IMR-90 (cell line): Measurements from ENCODE around the gene TTC3. TPM values are rescaled to one million over a fixed set of nuclear protein-coding genes. Genes with fewer than 3 reads are reported as not detected.

ENCODE experiments used
- ATAC-seq: fragments of 200-7000 bp; cut with Tn5 transposase; 2 replicates; pipeline ENCODE4 v1.9.1; 2020; ENCODE audit warnings: low read depth, mild to moderate bottlenecking, moderate library complexity
- BruUV-seq: library from RNA; stranded (reverse); fragments of 400-500 nt; replicated peaks from 2 replicates; lab custom pipeline; 2021; lab: Mats Ljungman, UMichigan
- CTCF ChIA-PET: fragments of 300-600 bp; formaldehyde crosslinking; extraction: SDS; loops from one replicate; lab custom pipeline; 2021; ENCODE audit warnings: antibody characterized with exemption; lab: Yijun Ruan, JAX
- POLR2A ChIA-PET: fragments of 300-600 bp; sonication (Branson Sonifier 250); formaldehyde crosslinking; loops from one replicate; lab custom pipeline; 2022; ENCODE audit warnings: antibody characterized with exemption; ENCODE audit not compliant: unreplicated experiment; lab: Charles Lee
- DNase-seq: peaks from one replicate; pipeline ENCODE4 v3.0.0; 2013
- H2AFZ ChIP-seq: replicated peaks from 2 replicates; pipeline ENCODE3; 2013; ENCODE audit warnings: low read length, mild to moderate bottlenecking; ENCODE audit not compliant: poor library complexity
- H2AK5ac ChIP-seq: 2 replicates; pipeline ENCODE4 v1.6.1; 2013; ENCODE audit warnings: low read depth, low read length, inconsistent platforms
- H2AK9ac ChIP-seq: replicated peaks from 2 replicates; pipeline ENCODE3; 2013; ENCODE audit warnings: mild to moderate bottlenecking, low read depth, low read length, moderate library complexity; ENCODE audit not compliant: poor library complexity
- H2BK120ac ChIP-seq: 2 replicates; pipeline ENCODE4 v1.6.1; 2013; ENCODE audit warnings: low read depth, low read length, inconsistent platforms
- H2BK15ac ChIP-seq: 3 replicates; pipeline ENCODE4 v1.6.1; 2013; ENCODE audit warnings: low read depth, low read length, inconsistent platforms
- H2BK20ac ChIP-seq: 2 replicates; pipeline ENCODE4 v1.6.1; 2013; ENCODE audit warnings: low read depth, mild to moderate bottlenecking, inconsistent platforms, low read length, moderate library complexity
- H2BK5ac ChIP-seq: 2 replicates; pipeline ENCODE4 v1.6.1; 2013; ENCODE audit warnings: mild to moderate bottlenecking, low read depth, low read length, inconsistent platforms; ENCODE audit not compliant: poor library complexity, severe bottlenecking
- H3K14ac ChIP-seq: replicated peaks from 2 replicates; pipeline ENCODE4 v1.6.1; 2013; ENCODE audit warnings: low read depth, low read length, inconsistent platforms
- H3K18ac ChIP-seq: 2 replicates; pipeline ENCODE4 v1.6.1; 2013; ENCODE audit warnings: low read depth, low read length, control low read depth
- H3K23ac ChIP-seq: 2 replicates; pipeline ENCODE4 v1.6.1; 2013; ENCODE audit warnings: low read depth, low read length, inconsistent platforms
- H3K27ac ChIP-seq: 2 replicates; pipeline ENCODE4 v1.5.1; 2013; ENCODE audit warnings: mild to moderate bottlenecking, control low read depth, low read length; ENCODE audit not compliant: insufficient read depth
- H3K27me3 ChIP-seq: 2 replicates; pipeline ENCODE4 v1.6.1; 2013; ENCODE audit warnings: low read length; ENCODE audit not compliant: control insufficient read depth, insufficient read depth
- H3K36me3 ChIP-seq: 2 replicates; pipeline ENCODE4 v1.6.1; 2013; ENCODE audit warnings: low read length, mixed read lengths; ENCODE audit not compliant: control insufficient read depth, insufficient read depth
- H3K4ac ChIP-seq: 2 replicates; pipeline ENCODE4 v1.6.1; 2013; ENCODE audit warnings: low read depth, low read length, inconsistent platforms
- H3K4me1 ChIP-seq: 2 replicates; pipeline ENCODE4 v1.6.1; 2013; ENCODE audit warnings: low read length, mixed read lengths; ENCODE audit not compliant: control insufficient read depth, insufficient read depth
- H3K4me2 ChIP-seq: 2 replicates; pipeline ENCODE4 v1.6.1; 2013; ENCODE audit warnings: low read depth, mild to moderate bottlenecking, control low read depth, low read length, moderate library complexity
- H3K4me3 ChIP-seq: 2 replicates; pipeline ENCODE4 v1.5.1; 2013; ENCODE audit warnings: low read depth, mild to moderate bottlenecking, control low read depth, low read length, moderate library complexity; ENCODE audit not compliant: insufficient read depth
- H3K56ac ChIP-seq: 2 replicates; pipeline ENCODE4 v1.6.1; 2013; ENCODE audit warnings: low read length, inconsistent platforms; ENCODE audit not compliant: insufficient read depth; ENCODE audit errors: extremely low read depth
- H3K79me1 ChIP-seq, 2 experiments: 2 replicates each; pipeline ENCODE4 v1.6.1; 2013; ENCODE audit warnings: low read length in 2 of 2, inconsistent platforms in 1 of 2, low read depth in 1 of 2
- H3K9ac ChIP-seq: 2 replicates; pipeline ENCODE4 v1.6.1; 2013; ENCODE audit warnings: low read depth, low read length, control low read depth
- H3K9me1 ChIP-seq: 2 replicates; pipeline ENCODE4 v1.6.1; 2013; ENCODE audit warnings: low read length, inconsistent platforms; ENCODE audit not compliant: insufficient read depth
- H3K9me3 ChIP-seq: 2 replicates; pipeline ENCODE4 v1.6.1; 2013; ENCODE audit warnings: low read length; ENCODE audit not compliant: control insufficient read depth, insufficient read depth
- H4K20me1 ChIP-seq: 2 replicates; pipeline ENCODE4 v1.6.1; 2013; ENCODE audit warnings: low read length, inconsistent platforms; ENCODE audit not compliant: insufficient read depth
- H4K5ac ChIP-seq: 2 replicates; pipeline ENCODE4 v1.6.1; 2013; ENCODE audit warnings: mild to moderate bottlenecking, low read depth, low read length, control low read depth
- H4K8ac ChIP-seq, 2 experiments: 2 replicates each; pipeline ENCODE4 v1.6.1; 2013; ENCODE audit warnings: low read depth in 2 of 2, low read length in 2 of 2, control low read depth in 1 of 2, inconsistent platforms in 1 of 2
- H4K91ac ChIP-seq: 2 replicates; pipeline ENCODE4 v1.6.1; 2013; ENCODE audit warnings: low read depth, low read length, inconsistent platforms; ENCODE audit not compliant: insufficient read depth
- BHLHE40 ChIP-seq: fragments of 150-350 bp; IDR thresholded peaks from 2 replicates; pipeline ENCODE4 v1.6.1; 2016; ENCODE audit warnings: mild to moderate bottlenecking, low read depth, low read length
- CEBPB ChIP-seq: IDR thresholded peaks from 2 replicates; pipeline ENCODE4 v1.6.1; 2012; ENCODE audit warnings: low read depth, low read length, improper control_type of control experiment
- CHD1 ChIP-seq: IDR thresholded peaks from 2 replicates; pipeline ENCODE4 v1.6.1; 2012; ENCODE audit warnings: low read depth, low read length, improper control_type of control experiment
- FOS ChIP-seq: fragments of 150-350 bp; IDR thresholded peaks from 2 replicates; pipeline ENCODE4 v1.6.1; 2016; ENCODE audit warnings: low read depth, low read length
- MAFK ChIP-seq: IDR thresholded peaks from 2 replicates; pipeline ENCODE4 v1.6.1; 2012; ENCODE audit warnings: low read depth, low read length, improper control_type of control experiment
- MAZ ChIP-seq: IDR thresholded peaks from 2 replicates; pipeline ENCODE4 v1.6.1; 2012; ENCODE audit warnings: low read depth, mild to moderate bottlenecking, low read length, improper control_type of control experiment, moderate library complexity, borderline replicate concordance
- MXI1 ChIP-seq: IDR thresholded peaks from 2 replicates; pipeline ENCODE4 v1.6.1; 2012; ENCODE audit warnings: low read depth, mild to moderate bottlenecking, low read length, moderate library complexity, borderline replicate concordance
- POLR2A ChIP-seq: IDR thresholded peaks from 2 replicates; pipeline ENCODE4 v1.6.1; 2012; ENCODE audit warnings: mild to moderate bottlenecking, low read depth, low read length
- RAD21 ChIP-seq: IDR thresholded peaks from 2 replicates; pipeline ENCODE4 v1.6.1; 2012; ENCODE audit warnings: low read length, improper control_type of control experiment
- RCOR1 ChIP-seq: IDR thresholded peaks from 2 replicates; pipeline ENCODE4 v1.6.1; 2012; ENCODE audit warnings: mild to moderate bottlenecking, low read length, improper control_type of control experiment; ENCODE audit not compliant: insufficient replicate concordance
- RFX5 ChIP-seq: IDR thresholded peaks from 2 replicates; pipeline ENCODE4 v1.8.0; 2012; ENCODE audit warnings: low read depth, mild to moderate bottlenecking, low read length, moderate library complexity
- SMC3 ChIP-seq: fragments of 150-350 bp; IDR thresholded peaks from 2 replicates; pipeline ENCODE4 v1.6.1; 2016; ENCODE audit warnings: low read depth, mild to moderate bottlenecking, antibody characterized with exemption, low read length, moderate library complexity
- WGBS, 2 experiments: methylation state at CpG; one replicate each; pipeline versions ENCODE4 v1.1.5 to v1.1.7; 2013; ENCODE audit warnings: missing lambda C conversion rate in 2 of 2; ENCODE audit not compliant: insufficient read length in 1 of 2; ENCODE audit errors: extremely low coverage in 2 of 2; 5-methylcytosine and 5-hydroxymethylcytosine counted together
- dilution Hi-C: fragments of 300-500 bp; cut with HindIII; formaldehyde crosslinking; loops from one replicate; pipeline ENCODE4 v1.14.3; 2018; ENCODE audit warnings: low sequenced_read_pairs; ENCODE audit not compliant: unreplicated experiment
- in situ Hi-C: fragments of 300-500 bp; cut with MboI; formaldehyde crosslinking; loops from 3 replicates; pipeline ENCODE4 v1.14.3; 2019; ENCODE audit warnings: low sequenced_read_pairs, inconsistent platforms, mixed read lengths
- intact Hi-C: fragments of 100-400 bp; cut with micrococcal nuclease; formaldehyde crosslinking; loops from 2 replicates; pipeline ENCODE4 v1.10.0; 2022
- polyA plus RNA-seq, 3 experiments: library from polyadenylated mRNA; depleted of rRNA; stranded (reverse); fragments of >200 nt; gene quantifications; 2 replicates each; pipeline ENCODE4 v1.2.3, GENCODE V29; 2012; ENCODE audit warnings: low replicate concordance in 1 of 3
- total RNA-seq: library from RNA; depleted of rRNA; stranded (reverse); fragments of >200 nt; gene quantifications from 2 replicates; pipeline ENCODE4 v1.2.3, GENCODE V29; 2012
- TF ChIP-seq, protein P1 (sequence below): fragments of 150-350 bp; IDR thresholded peaks from 2 replicates; pipeline ENCODE4 v1.6.1; 2017; ENCODE audit warnings: mild to moderate bottlenecking, antibody characterized with exemption, low read length, low read depth
- TF ChIP-seq, protein P2 (sequence below): fragments of 150-350 bp; IDR thresholded peaks from 2 replicates; pipeline ENCODE4 v1.6.1; 2016; ENCODE audit warnings: low read depth, mild to moderate bottlenecking, low read length, moderate library complexity, borderline replicate concordance
- TF ChIP-seq, protein P3 (sequence below): conservative IDR thresholded peaks from 2 replicates; pipeline ENCODE4 v1.5.1; 2012; ENCODE audit warnings: mild to moderate bottlenecking, low read depth, low read length, improper control_type of control experiment

Gene TTC3
- total and polyA plus RNA-seq, 2 of the 4 experiments (the other 2 are of a cell fraction) = 96.7 to 293 TPM

DNA sequence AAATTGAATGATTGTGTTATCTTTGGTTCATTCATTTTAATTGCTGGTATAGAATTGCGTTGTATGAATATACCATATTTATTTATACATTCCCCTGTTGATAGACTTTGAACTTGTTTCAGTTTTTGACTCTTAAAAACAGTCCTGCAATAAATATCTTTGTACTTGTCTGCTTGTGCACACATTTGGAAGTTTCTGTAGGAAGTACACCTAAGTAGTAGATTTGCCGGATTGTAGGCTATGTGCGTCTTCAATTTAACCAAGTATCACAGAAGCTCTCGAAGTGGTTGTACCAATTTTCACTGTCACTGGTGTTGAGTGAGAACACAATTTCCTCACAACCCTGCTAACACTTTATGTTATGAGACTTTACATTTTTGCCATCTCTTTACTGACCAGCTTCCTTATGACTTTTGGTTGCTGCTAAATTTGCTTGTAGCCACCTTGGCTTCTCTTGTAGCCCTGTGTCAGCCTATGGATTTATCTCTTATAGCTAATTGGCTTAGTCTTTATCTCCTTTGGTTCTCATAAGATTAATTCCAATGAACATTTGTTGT, 2.2 kb downstream of the TTC3 start:
- Histone ChIP-seq H3K4me2 (peak overlapping the region; percentile 44; the same call in 1 of the 2 replicates), H3K27me3 (no peaks in the 10 kb centered on the region), H3K9ac (no peak overlapping the region), H2AK9ac (no peak overlapping the region), H4K91ac (no peak overlapping the region), H3K9me1 (peaks cover 13% of the 10 kb centered on the region; the same call in 1 of the 2 replicates), H4K20me1 (peaks cover 58% of the 10 kb centered on the region), H3K4me1 (peaks cover 9% of the 10 kb centered on the region), H2BK5ac (no peak overlapping the region), H2BK120ac (no peak overlapping the region), H3K14ac (peak overlapping the region; percentile 13; the same call in 1 of the 2 replicates), H3K18ac (no peak overlapping the region), H3K4ac (no peak overlapping the region), H3K27ac (no peak overlapping the region), H3K23ac (peak overlapping the region; percentile 86; the same call in 1 of the 2 replicates), H2AK5ac (no peak overlapping the region), H2AFZ (no peak overlapping the region), H2BK20ac (no peak overlapping the region), H3K36me3 (no peaks in the 10 kb centered on the region), H3K4me3 (no peak overlapping the region), H3K56ac (no peak overlapping the region), H3K79me1 (peaks cover 9 to 54% of the 10 kb centered on the region in 2 experiments), H4K8ac (no peak overlapping the region), H2BK15ac (no peak overlapping the region), H3K9me3 (no peaks in the 10 kb centered on the region), H4K5ac (no peak overlapping the region)
- TF ChIP-seq MXI1 = no peak
- TF ChIP-seq RAD21 = no peak
- TF ChIP-seq POLR2A = no peak
- TF ChIP-seq FOS = no peak
- TF ChIP-seq CHD1 = no peak
- TF ChIP-seq, protein P1, sequence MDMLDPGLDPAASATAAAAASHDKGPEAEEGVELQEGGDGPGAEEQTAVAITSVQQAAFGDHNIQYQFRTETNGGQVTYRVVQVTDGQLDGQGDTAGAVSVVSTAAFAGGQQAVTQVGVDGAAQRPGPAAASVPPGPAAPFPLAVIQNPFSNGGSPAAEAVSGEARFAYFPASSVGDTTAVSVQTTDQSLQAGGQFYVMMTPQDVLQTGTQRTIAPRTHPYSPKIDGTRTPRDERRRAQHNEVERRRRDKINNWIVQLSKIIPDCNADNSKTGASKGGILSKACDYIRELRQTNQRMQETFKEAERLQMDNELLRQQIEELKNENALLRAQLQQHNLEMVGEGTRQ = no peak
- TF ChIP-seq, protein P2, sequence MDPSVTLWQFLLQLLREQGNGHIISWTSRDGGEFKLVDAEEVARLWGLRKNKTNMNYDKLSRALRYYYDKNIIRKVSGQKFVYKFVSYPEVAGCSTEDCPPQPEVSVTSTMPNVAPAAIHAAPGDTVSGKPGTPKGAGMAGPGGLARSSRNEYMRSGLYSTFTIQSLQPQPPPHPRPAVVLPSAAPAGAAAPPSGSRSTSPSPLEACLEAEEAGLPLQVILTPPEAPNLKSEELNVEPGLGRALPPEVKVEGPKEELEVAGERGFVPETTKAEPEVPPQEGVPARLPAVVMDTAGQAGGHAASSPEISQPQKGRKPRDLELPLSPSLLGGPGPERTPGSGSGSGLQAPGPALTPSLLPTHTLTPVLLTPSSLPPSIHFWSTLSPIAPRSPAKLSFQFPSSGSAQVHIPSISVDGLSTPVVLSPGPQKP = no peak
- no peak for TF ChIP-seq MAFK
- no peak for TF ChIP-seq SMC3
- no peak for TF ChIP-seq RCOR1
- TF ChIP-seq, protein P3, sequence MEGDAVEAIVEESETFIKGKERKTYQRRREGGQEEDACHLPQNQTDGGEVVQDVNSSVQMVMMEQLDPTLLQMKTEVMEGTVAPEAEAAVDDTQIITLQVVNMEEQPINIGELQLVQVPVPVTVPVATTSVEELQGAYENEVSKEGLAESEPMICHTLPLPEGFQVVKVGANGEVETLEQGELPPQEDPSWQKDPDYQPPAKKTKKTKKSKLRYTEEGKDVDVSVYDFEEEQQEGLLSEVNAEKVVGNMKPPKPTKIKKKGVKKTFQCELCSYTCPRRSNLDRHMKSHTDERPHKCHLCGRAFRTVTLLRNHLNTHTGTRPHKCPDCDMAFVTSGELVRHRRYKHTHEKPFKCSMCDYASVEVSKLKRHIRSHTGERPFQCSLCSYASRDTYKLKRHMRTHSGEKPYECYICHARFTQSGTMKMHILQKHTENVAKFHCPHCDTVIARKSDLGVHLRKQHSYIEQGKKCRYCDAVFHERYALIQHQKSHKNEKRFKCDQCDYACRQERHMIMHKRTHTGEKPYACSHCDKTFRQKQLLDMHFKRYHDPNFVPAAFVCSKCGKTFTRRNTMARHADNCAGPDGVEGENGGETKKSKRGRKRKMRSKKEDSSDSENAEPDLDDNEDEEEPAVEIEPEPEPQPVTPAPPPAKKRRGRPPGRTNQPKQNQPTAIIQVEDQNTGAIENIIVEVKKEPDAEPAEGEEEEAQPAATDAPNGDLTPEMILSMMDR = no peak
- no peak for TF ChIP-seq CEBPB
- TF ChIP-seq MAZ = no peak
- TF ChIP-seq RFX5 = no peak
- TF ChIP-seq BHLHE40 = no peak
- no TSS peak for BruUV-seq
- POLR2A ChIA-PET = no interaction called here
- intact Hi-C loops (no loop called here), dilution Hi-C loops (no loop called here), in situ Hi-C loops (no loop called here)
- DNase-seq = no peak
- 100% methylated on average over 1 of the region's 4 CpGs; no CpG with 5 or more reads in 1 of the 2 experiments for WGBS, 2 experiments
- ATAC-seq = no peak
- CTCF ChIA-PET = interaction anchor here (0.6 kb wide), 1 partner anchor 86 kb away, joined by 3 read pairs; no protein-coding TSS in a partner anchor
